Measurements from ENCODE around the gene DGAT2L6. TPM values are rescaled to one million over a fixed set of nuclear protein-coding genes. Genes with fewer than 3 reads are reported as not detected.

The DGAT2L6 gene
- total and polyA plus RNA-seq, 4 donors = not detected

- no peak for DNase-seq (ENCODE audit: low spot score)
- H3K27me3 ChIP-seq (ENCODE audit: control insufficient read depth in 4 of 4, insufficient read depth in 4 of 4, low read length in 3 of 4) = peaks cover 0 to 5% (median 0%) of the 10 kb centered on the region in 4 donors
- H3K36me3 ChIP-seq (ENCODE audit: control insufficient read depth in 4 of 4, insufficient read depth in 3 of 4, low read depth in 1 of 4, low read length in 3 of 4) = no peaks in the 10 kb centered on the region
- H3K27ac ChIP-seq (ENCODE audit: low read depth in 1 of 2, low read length in 2 of 2) = peak overlapping the region; percentile 71 to 79
- no peaks in the 10 kb centered on the region for H3K9me3 ChIP-seq (ENCODE audit: control insufficient read depth in 4 of 4, low read length in 3 of 4)
- TF ChIP-seq ZBTB33 (IDR thresholded peaks at IDR 0.05) = no peak
- H3K9ac ChIP-seq (ENCODE audit: low read depth in 1 of 2, low read length in 2 of 2) = no peak overlapping the region
- peak overlapping the region; percentile 78 to 97 (median 81) for H3K4me3 ChIP-seq (ENCODE audit: low read depth in 1 of 3, low read length in 3 of 3)
- H3K4me1 ChIP-seq (ENCODE audit: control insufficient read depth in 4 of 4, insufficient read depth in 4 of 4, low read length in 3 of 4) = peaks cover 0 to 16% (median 13%) of the 10 kb centered on the region in 4 donors
- 1% methylated on average over 8 of the region's 8 CpGs for WGBS
Observed at GRCh38 chrX:70132877-70133302, 44.4 kb upstream of the DGAT2L6 start.

- H3K4me3 ChIP-seq (ENCODE audit: low read depth in 1 of 3, low read length in 3 of 3) = peak within 1 kb of the TSS; percentile 78 to 97 (median 81)
- H3K9me3 ChIP-seq (ENCODE audit: control insufficient read depth in 4 of 4, low read length in 3 of 4) = no peaks in the 10 kb centered on the region
- WGBS = under 1% methylated on average over 59 of the region's 59 CpGs
- H3K27me3 ChIP-seq (ENCODE audit: control insufficient read depth in 4 of 4, insufficient read depth in 4 of 4, low read length in 3 of 4) = peaks cover 0 to 3% (median 0%) of the 10 kb centered on the region in 4 donors
- peak within 1 kb of the TSS; percentile 71 to 79 for H3K27ac ChIP-seq (ENCODE audit: low read depth in 1 of 2, low read length in 2 of 2)
- TF ChIP-seq YY1 (IDR thresholded peaks at IDR 0.05) (peak; percentile 98), HNF4G (IDR thresholded peaks at IDR 0.05) (no peak), TAF1 (conservative IDR thresholded peaks at IDR 0.05) (peak; percentile 88), ATF3 (IDR thresholded peaks at IDR 0.05) (no peak), REST (IDR thresholded peaks at IDR 0.05) (peak; percentile 28), CTCF (IDR thresholded peaks at IDR 0.05; ENCODE audit: low read depth, low read length, missing input control) (peak; percentile 17), SP1 (IDR thresholded peaks at IDR 0.05) (no peak), JUND (IDR thresholded peaks at IDR 0.05) (no peak), FOXA1 (IDR thresholded peaks at IDR 0.05) (no peak), HNF4A (conservative IDR thresholded peaks at IDR 0.05) (no peak), NR2F2 (IDR thresholded peaks at IDR 0.05) (peak; percentile 44), MAX (IDR thresholded peaks at IDR 0.05) (peak; percentile 13), RAD21 (IDR thresholded peaks at IDR 0.05) (peak in 1 of 2 donors; percentile 7), ZBTB33 (IDR thresholded peaks at IDR 0.05) (no peak), EGR1 (IDR thresholded peaks at IDR 0.05; ENCODE audit: low read depth in 2 of 2) (no peak), FOXA2 (IDR thresholded peaks at IDR 0.05) (no peak), RXRA (IDR thresholded peaks at IDR 0.05) (no peak), GABPA (IDR thresholded peaks at IDR 0.05 in 1 of 2, conservative IDR thresholded peaks at IDR 0.05 in 1 of 2) (peak; percentile 67 to 91)
- DNase-seq (ENCODE audit: low spot score) = peak; percentile 75
- H3K9ac ChIP-seq (ENCODE audit: low read depth in 1 of 2, low read length in 2 of 2) = peak within 1 kb of the TSS; percentile 20 to 49
- H3K36me3 ChIP-seq (ENCODE audit: control insufficient read depth in 4 of 4, insufficient read depth in 3 of 4, low read depth in 1 of 4, low read length in 3 of 4) = no peaks in the 10 kb centered on the region
- peaks cover 0 to 16% (median 13%) of the 10 kb centered on the region in 4 donors for H3K4me1 ChIP-seq (ENCODE audit: control insufficient read depth in 4 of 4, insufficient read depth in 4 of 4, low read length in 3 of 4)
Observed at GRCh38 chrX:70133303-70134115, 43.8 kb upstream of the DGAT2L6 start, which contains the start of gene IGBP1. Gene IGBP1, plus strand, starts transcription at chrX:70133447. Its CDS starts 501 bp downstream, at chrX:70133948.

All from liver (tissue), 9 donors.